Body of pancreas (tissue), 4 donors: ENCODE measurements around the gene TEX44.

Experiments used
- POLR2A ChIP-seq, 3 donors: fragments of 450-650 bp; IDR thresholded peaks; one replicate each; pipeline ENCODE4 v1.6.1; 2016; ENCODE audit warnings: antibody characterized with exemption in 3 of 3, mild to moderate bottlenecking in 2 of 3
- TF ChIP-seq, protein P1 (sequence below), 7 experiments: fragments of 450-650 bp in 4 of 7; fragments of 200-600 bp in 3 of 7; sonication (generic) in 3 of 7; IDR thresholded peaks; one replicate each; pipeline ENCODE4 v1.5.1; 2016 to 2019; ENCODE audit warnings: antibody characterized with exemption in 7 of 7

DNA sequence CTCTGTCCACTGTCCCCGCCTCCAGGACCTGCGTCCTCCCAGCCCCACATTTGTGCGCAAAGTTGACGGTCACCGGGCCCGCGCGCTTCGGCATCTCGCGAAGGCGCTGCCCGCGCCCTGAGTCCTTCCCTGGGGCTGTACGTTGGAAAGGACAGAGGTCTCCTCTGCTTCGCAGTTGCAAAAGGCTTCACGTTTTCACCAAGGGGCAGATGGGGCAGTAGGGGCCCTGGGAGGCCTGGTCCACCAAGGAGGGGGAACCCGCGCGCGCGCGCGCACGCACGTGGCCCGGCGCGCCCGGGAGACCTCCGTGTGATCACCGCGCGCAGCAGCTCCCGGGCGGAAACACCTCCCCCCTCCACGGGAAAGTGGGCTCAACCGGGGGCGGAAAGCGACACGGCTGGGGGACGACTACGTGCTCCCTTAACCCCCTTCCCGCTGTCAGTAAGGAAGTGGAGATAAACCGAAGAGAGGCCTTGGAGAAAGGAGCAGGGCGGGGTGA lies 21.9 kb downstream of the TEX44 start:
- TF ChIP-seq, protein P1, sequence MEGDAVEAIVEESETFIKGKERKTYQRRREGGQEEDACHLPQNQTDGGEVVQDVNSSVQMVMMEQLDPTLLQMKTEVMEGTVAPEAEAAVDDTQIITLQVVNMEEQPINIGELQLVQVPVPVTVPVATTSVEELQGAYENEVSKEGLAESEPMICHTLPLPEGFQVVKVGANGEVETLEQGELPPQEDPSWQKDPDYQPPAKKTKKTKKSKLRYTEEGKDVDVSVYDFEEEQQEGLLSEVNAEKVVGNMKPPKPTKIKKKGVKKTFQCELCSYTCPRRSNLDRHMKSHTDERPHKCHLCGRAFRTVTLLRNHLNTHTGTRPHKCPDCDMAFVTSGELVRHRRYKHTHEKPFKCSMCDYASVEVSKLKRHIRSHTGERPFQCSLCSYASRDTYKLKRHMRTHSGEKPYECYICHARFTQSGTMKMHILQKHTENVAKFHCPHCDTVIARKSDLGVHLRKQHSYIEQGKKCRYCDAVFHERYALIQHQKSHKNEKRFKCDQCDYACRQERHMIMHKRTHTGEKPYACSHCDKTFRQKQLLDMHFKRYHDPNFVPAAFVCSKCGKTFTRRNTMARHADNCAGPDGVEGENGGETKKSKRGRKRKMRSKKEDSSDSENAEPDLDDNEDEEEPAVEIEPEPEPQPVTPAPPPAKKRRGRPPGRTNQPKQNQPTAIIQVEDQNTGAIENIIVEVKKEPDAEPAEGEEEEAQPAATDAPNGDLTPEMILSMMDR (IDR thresholded peaks at IDR 0.05): no peak
- TF ChIP-seq POLR2A (IDR thresholded peaks at IDR 0.05): no peak
